CD14-positive monocyte (primary cell): ENCODE results near the gene PPFIA1. TPM values are rescaled to one million over a fixed set of nuclear protein-coding genes. Genes with fewer than 3 reads are reported as not detected.

ENCODE experiments used
- DNase-seq, 3 donors: peaks; one replicate each; pipeline ENCODE4 v3.0.0-alpha.2; 2011 to 2022
- H2AFZ ChIP-seq: 2 replicates; pipeline ENCODE4 v1.6.0; 2012; ENCODE audit warnings: mild to moderate bottlenecking, low read depth, low read length, inconsistent platforms; ENCODE audit not compliant: insufficient read depth, poor library complexity, severe bottlenecking
- H3K27ac ChIP-seq, 2 donors: 1 replicate in 1 of 2; 2 replicates in 1 of 2; pipeline ENCODE4 v1.5.1; 2012 to 2013; ENCODE audit warnings: low read length in 2 of 2, control low read depth in 1 of 2, inconsistent platforms in 1 of 2, low read depth in 1 of 2, mild to moderate bottlenecking in 1 of 2
- H3K27me3 ChIP-seq, 2 donors: one replicate each; pipeline versions ENCODE4 v1.6.0 to v1.6.1; 2011 to 2013; ENCODE audit warnings: low read length in 2 of 2; ENCODE audit not compliant: control insufficient read depth in 2 of 2, insufficient read depth in 2 of 2
- H3K36me3 ChIP-seq, 2 donors: replicated peaks in 1 of 2; 1 replicate in 1 of 2; 2 replicates in 1 of 2; pipeline versions ENCODE4 v1.5.1 to v1.6.1; 2012 to 2013; ENCODE audit warnings: low read length in 2 of 2, control low read depth in 1 of 2, inconsistent platforms in 1 of 2, mild to moderate bottlenecking in 1 of 2; ENCODE audit not compliant: insufficient read depth in 2 of 2, control insufficient read depth in 1 of 2
- H3K4me1 ChIP-seq, 2 donors: 1 replicate in 1 of 2; 2 replicates in 1 of 2; pipeline versions ENCODE4 v1.5.1 to v1.6.1; 2012 to 2013; ENCODE audit warnings: low read length in 2 of 2, control low read depth in 1 of 2, inconsistent platforms in 1 of 2, mild to moderate bottlenecking in 1 of 2, moderate library complexity in 1 of 2; ENCODE audit not compliant: insufficient read depth in 2 of 2, control insufficient read depth in 1 of 2
- H3K4me2 ChIP-seq: replicated peaks from 2 replicates; pipeline ENCODE3; 2012; ENCODE audit warnings: low read length, moderate library complexity, mild to moderate bottlenecking; ENCODE audit not compliant: poor library complexity, severe bottlenecking; ENCODE audit errors: extremely low read depth
- H3K4me3 ChIP-seq, 3 experiments: fragments of 200-600 bp in 1 of 3; sonication (generic) in 1 of 3; replicated peaks in 1 of 3; 1 replicate in 2 of 3; 2 replicates in 1 of 3; pipeline ENCODE4 v1.5.1; 2011 to 2013; ENCODE audit warnings: low read length in 3 of 3, mild to moderate bottlenecking in 3 of 3, control low read depth in 2 of 3, low read depth in 2 of 3, inconsistent platforms in 1 of 3, moderate library complexity in 1 of 3
- H3K79me2 ChIP-seq: 2 replicates; pipeline ENCODE4 v1.6.0; 2012; ENCODE audit warnings: mild to moderate bottlenecking, control low read depth, inconsistent platforms, low read length, moderate library complexity; ENCODE audit not compliant: insufficient read depth
- H3K9ac ChIP-seq: 2 replicates; pipeline ENCODE4 v1.6.0; 2017; ENCODE audit warnings: low read length, mild to moderate bottlenecking; ENCODE audit not compliant: insufficient read depth, poor library complexity, severe bottlenecking
- H3K9me3 ChIP-seq, 2 donors: replicated peaks in 1 of 2; 1 replicate in 1 of 2; 2 replicates in 1 of 2; pipeline versions ENCODE4 v1.5.1 to v1.6.1; 2012 to 2013; ENCODE audit warnings: low read length in 2 of 2, control low read depth in 1 of 2; ENCODE audit not compliant: control insufficient read depth in 1 of 2, insufficient read depth in 1 of 2
- H4K20me1 ChIP-seq: 2 replicates; pipeline ENCODE4 v1.6.0; 2012; ENCODE audit warnings: mild to moderate bottlenecking, low read length, control low read depth, moderate library complexity; ENCODE audit not compliant: insufficient read depth
- H3K27ac Mint-ChIP-seq, 7 donors: one replicate each; pipeline ENCODE4 v1.8.0; 2020; ENCODE audit warnings: mild to moderate bottlenecking in 7 of 7, mixed read lengths in 7 of 7, moderate library complexity in 6 of 7, inconsistent platforms in 2 of 7
- H3K27me3 Mint-ChIP-seq, 3 donors: one replicate each; pipeline ENCODE4 v1.8.0; 2021 to 2022; ENCODE audit warnings: low read depth in 3 of 3, mild to moderate bottlenecking in 3 of 3, mixed read lengths in 3 of 3, moderate library complexity in 3 of 3, inconsistent platforms in 1 of 3
- H3K36me3 Mint-ChIP-seq, 2 donors: one replicate each; pipeline ENCODE4 v1.8.0; 2020; ENCODE audit warnings: mixed read lengths in 2 of 2, inconsistent platforms in 1 of 2, mild to moderate bottlenecking in 1 of 2
- H3K4me1 Mint-ChIP-seq: one replicate; pipeline ENCODE4 v1.8.0; 2020; ENCODE audit warnings: mild to moderate bottlenecking, mixed read lengths
- H3K4me3 Mint-ChIP-seq, 2 donors: one replicate each; pipeline ENCODE4 v1.8.0; 2020; ENCODE audit warnings: mild to moderate bottlenecking in 2 of 2, mixed read lengths in 2 of 2, moderate library complexity in 1 of 2
- H3K9me3 Mint-ChIP-seq, 7 donors: one replicate each; pipeline ENCODE4 v1.8.0; 2020 to 2022; ENCODE audit warnings: mixed read lengths in 7 of 7, mild to moderate bottlenecking in 6 of 7, moderate library complexity in 6 of 7, inconsistent platforms in 2 of 7
- WGBS: methylation state at CpG from one replicate; pipeline ENCODE4 v1.1.5; 2013; ENCODE audit warnings: missing lambda C conversion rate; ENCODE audit not compliant: insufficient coverage; 5-methylcytosine and 5-hydroxymethylcytosine counted together
- intact Hi-C, 2 donors: fragments of 100-400 bp; cut with micrococcal nuclease; formaldehyde crosslinking; loops; one replicate each; pipeline versions ENCODE4 v1.15.0 to v1.15.1; 2023
- polyA plus RNA-seq, 3 donors: library from polyadenylated mRNA; depleted of rRNA in 1 of 3; unstranded in 2 of 3; stranded (reverse) in 1 of 3; fragments of 300-500 nt in 2 of 3; fragments of >200 nt in 1 of 3; fragmentation: Illumina TruSeq in 2 of 3; gene quantifications; 1 replicate in 2 of 3; 2 replicates in 1 of 3; pipeline ENCODE4 v1.2.3, GENCODE V29; 2012 to 2021
- TF ChIP-seq, protein P1 (sequence below): fragments of 200-600 bp; IDR thresholded peaks from one replicate; pipeline ENCODE4 v1.8.0; 2022; ENCODE audit warnings: antibody characterized with exemption, mild to moderate bottlenecking

Gene PPFIA1
- polyA plus RNA-seq, 3 donors, result 7.5 to 65.7 (median 15.5) TPM

DNA sequence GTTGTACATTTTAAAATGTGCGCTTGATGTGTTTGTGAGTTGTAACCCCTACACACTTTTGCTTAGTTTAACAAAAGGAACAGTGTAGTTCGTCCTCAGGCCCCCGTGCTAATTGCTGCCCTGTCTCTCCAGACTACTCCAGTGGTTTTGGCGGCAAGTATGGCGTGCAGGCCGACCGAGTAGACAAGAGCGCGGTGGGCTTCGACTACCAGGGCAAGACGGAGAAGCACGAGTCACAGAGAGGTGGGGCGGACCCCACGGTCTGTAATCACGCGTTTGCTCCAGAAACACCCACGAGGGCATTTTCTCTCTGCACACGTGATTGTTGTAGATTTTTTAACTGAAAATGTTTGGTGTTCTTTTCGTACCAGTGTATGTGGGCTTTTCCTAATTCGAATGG, 146.4 kb downstream of the PPFIA1 start:
- no peak overlapping the region for H3K9ac ChIP-seq
- TF ChIP-seq, protein P1, sequence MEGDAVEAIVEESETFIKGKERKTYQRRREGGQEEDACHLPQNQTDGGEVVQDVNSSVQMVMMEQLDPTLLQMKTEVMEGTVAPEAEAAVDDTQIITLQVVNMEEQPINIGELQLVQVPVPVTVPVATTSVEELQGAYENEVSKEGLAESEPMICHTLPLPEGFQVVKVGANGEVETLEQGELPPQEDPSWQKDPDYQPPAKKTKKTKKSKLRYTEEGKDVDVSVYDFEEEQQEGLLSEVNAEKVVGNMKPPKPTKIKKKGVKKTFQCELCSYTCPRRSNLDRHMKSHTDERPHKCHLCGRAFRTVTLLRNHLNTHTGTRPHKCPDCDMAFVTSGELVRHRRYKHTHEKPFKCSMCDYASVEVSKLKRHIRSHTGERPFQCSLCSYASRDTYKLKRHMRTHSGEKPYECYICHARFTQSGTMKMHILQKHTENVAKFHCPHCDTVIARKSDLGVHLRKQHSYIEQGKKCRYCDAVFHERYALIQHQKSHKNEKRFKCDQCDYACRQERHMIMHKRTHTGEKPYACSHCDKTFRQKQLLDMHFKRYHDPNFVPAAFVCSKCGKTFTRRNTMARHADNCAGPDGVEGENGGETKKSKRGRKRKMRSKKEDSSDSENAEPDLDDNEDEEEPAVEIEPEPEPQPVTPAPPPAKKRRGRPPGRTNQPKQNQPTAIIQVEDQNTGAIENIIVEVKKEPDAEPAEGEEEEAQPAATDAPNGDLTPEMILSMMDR, result no peak
- peaks cover 14 to 16% of the 10 kb centered on the region in 2 donors for H3K4me1 ChIP-seq
- intact Hi-C loops, result loop anchor here in 1 of 2 donors (1.0 kb wide), 1 partner anchor 17 kb away; no protein-coding TSS in a partner anchor
- Mint-ChIP-seq H3K9me3 (peaks cover 0 to 4% (median 1%) of the 10 kb centered on the region in 7 donors), H3K27me3 (peaks cover 88 to 100% (median 96%) of the 10 kb centered on the region in 3 donors), H3K4me1 (peaks cover 16% of the 10 kb centered on the region), H3K36me3 (peaks cover 0 to 2% of the 10 kb centered on the region in 2 donors), H3K27ac (no peak overlapping the region), H3K4me3 (peak overlapping the region in 1 of 2 donors; percentile 70)
- no peaks in the 10 kb centered on the region for H3K36me3 ChIP-seq
- no peak overlapping the region for H3K4me3 ChIP-seq
- H3K9me3 ChIP-seq, result peaks cover 0 to 6% of the 10 kb centered on the region in 2 donors
- 96% methylated on average over 15 of the region's 20 CpGs for WGBS
- DNase-seq, result no peak
- H2AFZ ChIP-seq, result no peak overlapping the region
- H3K27me3 ChIP-seq, result peaks cover 26 to 96% of the 10 kb centered on the region in 2 donors
- no peak overlapping the region for H3K27ac ChIP-seq
- no peaks in the 10 kb centered on the region for H3K79me2 ChIP-seq
- H3K4me2 ChIP-seq, result no peak overlapping the region
- H4K20me1 ChIP-seq, result peaks cover 16% of the 10 kb centered on the region

DNA sequence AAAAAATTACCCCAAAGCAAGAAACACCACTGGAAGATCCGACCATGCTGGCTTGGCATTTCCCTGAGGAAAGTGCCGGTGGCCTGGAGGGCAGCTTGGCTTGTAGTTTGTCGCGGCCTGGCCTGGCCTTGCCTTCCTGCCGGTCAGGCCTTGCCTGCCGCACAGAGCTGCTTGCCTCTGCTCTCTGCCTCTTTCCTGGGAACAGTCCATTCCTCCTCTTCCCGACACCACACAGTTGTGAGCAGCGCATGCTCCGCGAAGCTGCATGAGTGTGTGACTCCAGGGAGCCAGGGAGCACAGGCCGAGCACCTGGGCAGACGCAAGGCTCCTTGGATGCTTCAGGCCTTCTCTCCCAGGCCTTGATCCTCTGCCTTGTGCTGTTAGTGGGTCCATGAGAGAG, 147.6 kb downstream of the PPFIA1 start:
- peaks cover 12% of the 10 kb centered on the region for H4K20me1 ChIP-seq
- intact Hi-C loops, result no loop called here
- no peak overlapping the region for H3K4me2 ChIP-seq
- peaks cover 0 to 6% of the 10 kb centered on the region in 2 donors for H3K9me3 ChIP-seq
- peaks cover 14 to 16% of the 10 kb centered on the region in 2 donors for H3K4me1 ChIP-seq
- no peak for DNase-seq
- H3K36me3 ChIP-seq, result no peaks in the 10 kb centered on the region
- peaks cover 16% of the 10 kb centered on the region for H3K4me1 Mint-ChIP-seq
- peaks cover 0 to 9% (median 2%) of the 10 kb centered on the region in 7 donors for H3K9me3 Mint-ChIP-seq
- H3K79me2 ChIP-seq, result no peaks in the 10 kb centered on the region
- H3K36me3 Mint-ChIP-seq, result peaks cover 0 to 2% of the 10 kb centered on the region in 2 donors
- H3K4me3 ChIP-seq, result no peak overlapping the region
- 98% methylated on average over 12 of the region's 12 CpGs for WGBS
- no peak overlapping the region for H3K27ac ChIP-seq
- H3K9ac ChIP-seq, result no peak overlapping the region
- H3K4me3 Mint-ChIP-seq, result peak overlapping the region in 1 of 2 donors; percentile 61
- peaks cover 19 to 96% of the 10 kb centered on the region in 2 donors for H3K27me3 ChIP-seq
- H3K27ac Mint-ChIP-seq, result no peak overlapping the region
- peaks cover 88 to 100% (median 96%) of the 10 kb centered on the region in 3 donors for H3K27me3 Mint-ChIP-seq
- TF ChIP-seq, protein P1, result no peak
- no peak overlapping the region for H2AFZ ChIP-seq
